ENCODE results near the gene TTI1.

TTI1 gene

GRCh38 chr20:38033330-38034107, at the start of gene TTI1, which contains the start of gene RPRD1B:
TSS of gene TTI1 (minus strand) at chr20:38033456. CDS start at chr20:38013816, 19,640 bp downstream.
TSS of gene RPRD1B (plus strand) at chr20:38033746. CDS start at chr20:38033948, 202 bp downstream.
- DNase-seq: peak; percentile 72

DNA sequence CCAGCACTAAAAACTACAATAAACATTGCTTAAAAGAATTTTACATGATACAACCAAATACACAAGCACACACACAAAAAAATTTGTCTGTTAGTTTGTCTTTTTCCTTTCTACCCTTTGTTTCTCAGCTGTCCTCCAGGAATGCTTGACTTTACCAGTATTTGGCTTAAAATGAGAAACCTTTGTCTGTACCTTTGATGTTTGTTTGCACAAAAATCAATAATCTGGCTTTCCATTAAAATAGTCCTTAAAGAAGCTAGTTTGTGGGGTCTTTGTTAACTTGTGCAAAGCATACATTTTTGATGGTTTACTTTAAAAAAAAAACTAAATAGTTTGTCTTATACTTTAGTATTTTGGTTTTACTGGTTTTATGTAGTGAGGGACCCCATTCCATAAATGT, 49.6 kb upstream of the TTI1 start:
- DNase-seq: no peak

GRCh38 chr20:38081575-38081974, 48.3 kb upstream of the TTI1 start:
- no peak for DNase-seq

GRCh38 chr20:38079353-38079752, 46.1 kb upstream of the TTI1 start:
- no peak for DNase-seq

DNA sequence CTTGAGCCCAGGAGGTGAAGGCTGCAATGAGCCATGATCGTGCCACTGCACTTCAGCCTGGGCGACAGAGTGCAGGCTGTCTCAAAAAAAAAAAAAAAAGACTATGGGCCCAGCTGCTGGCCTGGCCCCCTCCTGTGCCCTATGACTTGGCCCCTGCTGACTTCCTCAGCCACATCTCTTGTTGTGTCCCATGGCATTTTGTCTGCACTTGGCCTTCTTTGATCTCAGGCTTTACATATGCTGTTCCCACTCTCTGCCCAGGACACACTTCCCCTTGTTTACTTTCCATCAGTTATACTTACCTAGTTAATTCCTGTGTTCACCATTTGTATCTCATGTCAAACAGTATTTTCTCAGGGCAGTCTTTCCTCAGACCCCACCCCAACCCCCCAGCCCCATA, 44.8 kb upstream of the TTI1 start:
- DNase-seq: no peak

DNA sequence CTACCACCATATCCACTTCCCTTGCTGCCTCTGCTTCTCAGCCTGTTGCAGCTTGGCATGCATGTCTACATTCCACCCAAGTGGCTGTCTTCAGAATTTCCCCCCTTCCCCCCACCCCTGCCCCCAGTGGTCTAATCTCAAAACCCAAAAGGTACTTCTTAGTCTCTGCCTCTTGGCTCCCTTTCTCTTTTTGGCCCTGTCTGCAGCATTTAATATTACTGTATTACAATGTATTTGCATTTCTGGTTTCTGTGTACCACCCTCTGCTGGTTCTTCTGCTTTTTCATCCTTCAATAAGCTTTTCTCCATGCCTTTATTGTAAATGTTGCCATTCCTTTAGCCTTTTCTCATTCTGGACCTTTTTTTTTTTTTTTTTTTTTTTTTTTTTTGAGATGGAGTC, 43.3 kb upstream of the TTI1 start:
- no peak for DNase-seq

- DNase-seq: no peak
These were observed 42.1 kb upstream of the TTI1 start for GRCh38 chr20:38075161-38075998.

- DNase-seq: peak; percentile 16
These were observed 40.2 kb upstream of the TTI1 start for GRCh38 chr20:38073307-38074071.

GRCh38 chr20:38072898-38073297, 39.6 kb upstream of the TTI1 start:
- DNase-seq: no peak

- no peak for DNase-seq
These were observed 34.6 kb upstream of the TTI1 start for GRCh38 chr20:38067717-38068365.

DNA sequence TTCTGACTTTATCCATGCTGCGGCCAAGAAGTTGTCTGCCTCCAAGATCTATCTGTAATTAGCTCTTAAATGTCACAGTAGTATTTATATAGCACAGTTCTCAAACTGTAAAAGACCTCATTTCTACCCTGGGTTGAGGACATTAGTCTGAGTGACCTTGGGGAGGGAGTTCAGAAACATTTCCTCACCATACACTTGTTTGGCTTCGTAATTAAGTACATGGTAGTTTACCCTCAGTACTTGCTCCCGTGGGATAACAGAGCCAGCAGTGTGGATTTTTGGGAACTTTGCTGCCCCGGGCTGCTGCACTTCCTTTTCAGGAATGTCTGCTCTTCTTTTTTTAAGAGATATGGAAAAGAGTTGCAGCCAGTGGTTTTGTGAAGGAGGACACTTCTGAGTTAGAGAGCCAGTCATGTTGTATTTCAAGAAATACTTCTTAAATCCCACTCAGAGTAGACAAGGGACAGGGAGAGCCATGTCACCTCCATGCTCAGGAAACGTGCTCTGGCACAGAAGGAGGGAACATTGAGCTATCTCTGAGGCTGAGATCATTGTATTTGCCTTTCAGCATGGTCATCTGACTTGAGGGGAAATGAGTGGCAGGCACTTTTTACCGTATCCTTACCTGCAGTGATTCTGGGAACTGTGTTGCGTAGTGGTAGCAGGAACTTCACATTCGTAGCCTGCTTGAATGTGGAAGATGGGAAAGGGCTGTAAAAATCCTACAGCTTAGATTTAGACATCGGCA, 33.9 kb upstream of the TTI1 start:
- DNase-seq: no peak

DNA sequence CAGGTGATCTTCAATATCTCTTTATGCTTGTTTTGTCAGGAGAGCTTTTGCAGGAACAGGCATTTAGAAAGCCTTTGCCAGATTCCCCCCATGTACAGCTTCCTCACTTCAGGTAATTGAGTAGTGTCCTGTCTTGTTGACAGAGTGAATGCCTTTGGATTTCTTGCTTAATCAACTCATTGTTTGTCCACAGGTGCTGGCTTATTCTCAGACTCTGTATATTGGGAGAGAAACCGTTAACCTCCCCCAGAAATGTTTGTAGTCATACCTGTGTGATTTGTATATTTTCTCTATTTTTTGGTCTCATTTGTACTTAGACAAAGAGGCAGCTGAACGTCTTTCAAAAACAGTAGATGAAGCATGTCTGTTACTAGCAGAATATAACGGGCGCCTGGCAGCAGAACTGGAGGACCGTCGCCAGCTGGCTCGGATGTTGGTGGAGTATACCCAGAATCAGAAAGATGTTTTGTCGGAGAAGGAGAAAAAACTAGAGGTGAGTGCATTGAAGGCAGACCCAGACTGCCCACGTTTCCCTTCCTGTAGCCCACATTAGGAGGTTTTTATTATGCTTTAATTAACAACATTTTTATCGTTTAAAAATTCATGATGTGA, 32.6 kb upstream of the TTI1 start:
- DNase-seq: no peak

DNA sequence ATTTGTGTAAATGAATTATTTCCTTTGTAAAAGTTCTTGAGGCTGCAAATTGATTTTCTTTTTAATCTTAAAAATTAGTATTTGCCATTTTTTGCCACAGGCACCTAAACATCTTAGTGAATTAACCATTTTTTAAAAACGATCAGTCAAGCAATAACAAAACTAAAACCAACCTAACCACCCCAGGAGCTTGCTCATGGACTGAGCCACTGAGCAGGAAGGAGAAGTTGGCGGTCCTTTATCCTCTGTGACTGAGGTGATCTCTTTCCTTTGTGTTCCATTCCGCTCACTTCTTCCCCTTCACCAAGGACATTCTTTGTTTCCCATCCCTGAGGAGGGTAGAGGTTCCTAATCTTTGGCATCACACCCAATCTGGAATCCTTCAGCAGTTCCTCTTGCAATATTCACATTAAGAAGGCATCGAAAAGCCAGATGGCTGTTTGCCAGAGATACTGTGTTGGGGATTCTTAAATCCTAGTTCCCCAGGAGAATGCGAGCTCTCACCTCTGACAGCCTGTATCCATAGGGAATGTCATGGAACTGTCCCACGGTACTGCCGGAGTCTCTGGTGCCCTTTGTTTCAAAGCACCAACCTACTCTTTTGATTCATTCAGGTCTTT, 30.8 kb upstream of the TTI1 start:
- DNase-seq: no peak

DNA sequence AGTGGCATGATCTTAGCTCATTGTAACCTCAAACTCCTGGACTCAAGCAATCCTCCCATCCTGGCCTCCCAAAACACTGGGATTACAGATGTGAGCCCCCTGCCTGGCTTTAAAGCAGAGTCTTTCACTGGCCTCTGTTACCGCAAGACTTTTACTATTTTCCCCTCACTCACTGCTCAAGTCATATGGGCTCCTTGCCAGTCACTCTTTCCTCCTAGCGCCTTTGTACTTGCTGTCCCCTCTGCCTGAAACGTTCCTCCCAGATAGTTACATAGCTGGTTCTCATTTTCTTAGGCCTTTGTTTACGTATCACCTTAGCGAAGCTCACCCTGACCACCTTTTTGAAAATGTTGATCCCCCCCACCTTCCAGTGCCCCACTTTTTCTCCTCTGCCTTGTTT, 29.6 kb upstream of the TTI1 start:
- no peak for DNase-seq

DNA sequence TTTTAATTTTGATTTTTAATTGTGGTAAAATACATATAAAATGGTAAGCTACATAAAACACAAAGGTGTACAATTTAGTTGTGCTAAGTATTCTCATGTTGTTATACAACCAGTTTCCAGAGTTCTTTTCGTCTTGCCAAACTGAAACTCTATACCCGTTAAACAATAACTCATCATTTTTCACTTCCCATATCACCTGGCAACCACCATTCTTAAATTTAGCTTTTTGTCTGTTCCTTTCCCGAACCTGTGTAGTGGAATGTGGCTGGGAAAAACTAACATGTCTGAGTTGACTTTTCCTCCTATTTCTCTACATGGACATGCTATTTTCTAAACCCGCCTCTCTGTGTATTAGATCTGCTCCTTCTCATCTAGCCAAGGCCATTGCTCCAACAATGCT, 27.9 kb upstream of the TTI1 start:
- no peak for DNase-seq

- DNase-seq: no peak
These were observed 27.3 kb upstream of the TTI1 start for GRCh38 chr20:38060536-38060935.

GRCh38 chr20:38059832-38060231, 26.6 kb upstream of the TTI1 start:
- DNase-seq: no peak

DNA sequence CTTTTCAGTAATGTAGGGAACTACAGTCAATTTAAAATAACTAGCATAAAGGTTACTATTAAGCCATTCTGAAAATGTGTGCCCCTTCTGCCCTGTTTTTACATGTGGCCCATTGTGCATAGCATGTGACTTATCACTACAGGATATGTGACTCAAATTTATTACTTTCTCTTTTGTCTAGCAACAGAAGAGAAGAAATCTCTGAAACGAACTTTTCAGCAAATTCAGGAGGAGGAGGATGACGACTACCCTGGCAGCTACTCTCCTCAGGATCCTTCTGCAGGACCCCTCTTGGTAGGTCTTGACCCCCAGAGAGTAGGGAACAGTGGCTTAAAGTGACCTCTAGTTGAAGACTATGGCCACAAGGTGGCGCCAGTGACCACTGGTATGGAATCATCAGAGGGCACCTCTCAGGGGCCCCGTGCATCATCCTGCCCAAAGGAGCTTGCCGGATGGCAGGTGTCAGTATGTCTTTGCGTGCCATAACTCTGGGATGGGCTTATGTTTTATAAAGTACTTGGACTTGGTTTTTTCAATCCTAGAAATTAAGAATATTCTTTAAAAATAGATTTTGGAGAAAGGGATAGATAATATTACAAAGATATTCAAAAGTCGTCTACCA, 24.2 kb upstream of the TTI1 start:
- DNase-seq: no peak

GRCh38 chr20:38055848-38056247, 22.6 kb upstream of the TTI1 start:
- DNase-seq: no peak

DNA sequence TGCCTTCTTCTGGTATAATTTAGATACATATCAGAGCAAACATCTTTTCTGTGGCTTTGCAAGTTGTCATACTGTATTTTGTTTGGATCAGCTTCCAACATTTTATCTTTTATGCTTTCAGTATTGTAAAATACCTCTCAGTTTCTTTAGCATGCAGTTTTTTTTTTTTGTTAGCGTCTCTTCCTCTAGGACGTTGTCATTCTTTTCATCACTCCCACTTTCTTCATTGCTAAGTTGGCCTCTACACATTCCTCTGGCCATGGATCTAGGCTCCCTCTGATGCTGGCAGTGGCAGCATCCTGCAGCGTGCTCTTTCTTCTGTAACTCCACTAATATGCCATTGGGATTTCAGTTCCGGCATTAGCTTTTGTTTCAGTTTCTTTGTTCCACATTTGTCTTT, 22.0 kb upstream of the TTI1 start:
- DNase-seq: no peak

- DNase-seq: no peak
These were observed 21.4 kb upstream of the TTI1 start for GRCh38 chr20:38054647-38055046.

Measured in GF-D8 (cell line).